NK-92 treated with Interleukin-12 subunit alpha and Interleukin-12 subunit beta, amount 100 ng/mL, for 24 hours (cell line): Measurements from ENCODE around the gene PWWP2B.

ENCODE experiments used
- DNase-seq: peaks from one replicate; lab custom pipeline; 2025; lab: John Stamatoyannopoulos, UW

PWWP2B gene

DNA sequence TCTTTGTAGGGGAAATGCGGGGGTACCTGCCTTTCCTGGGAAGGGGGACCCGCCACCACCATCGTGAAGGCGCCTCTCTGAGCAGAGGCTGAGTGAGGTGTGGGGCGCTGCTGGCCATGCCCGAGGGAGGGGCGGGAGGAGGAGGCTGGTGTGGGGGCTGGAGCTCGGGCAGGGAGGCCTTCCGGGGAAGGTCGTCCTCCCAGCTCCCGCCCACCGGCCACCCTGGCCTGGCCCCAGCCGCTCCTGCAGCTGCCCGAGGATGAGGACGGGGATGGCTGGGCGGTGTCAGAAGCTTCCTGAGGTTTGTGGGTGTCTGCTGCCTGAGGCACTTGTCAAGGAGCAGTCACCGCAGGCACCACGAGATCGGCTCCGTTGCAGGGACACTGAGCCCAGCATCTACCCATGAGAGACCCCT is 11.4 kb downstream of the PWWP2B start:
- no peak for DNase-seq

DNA sequence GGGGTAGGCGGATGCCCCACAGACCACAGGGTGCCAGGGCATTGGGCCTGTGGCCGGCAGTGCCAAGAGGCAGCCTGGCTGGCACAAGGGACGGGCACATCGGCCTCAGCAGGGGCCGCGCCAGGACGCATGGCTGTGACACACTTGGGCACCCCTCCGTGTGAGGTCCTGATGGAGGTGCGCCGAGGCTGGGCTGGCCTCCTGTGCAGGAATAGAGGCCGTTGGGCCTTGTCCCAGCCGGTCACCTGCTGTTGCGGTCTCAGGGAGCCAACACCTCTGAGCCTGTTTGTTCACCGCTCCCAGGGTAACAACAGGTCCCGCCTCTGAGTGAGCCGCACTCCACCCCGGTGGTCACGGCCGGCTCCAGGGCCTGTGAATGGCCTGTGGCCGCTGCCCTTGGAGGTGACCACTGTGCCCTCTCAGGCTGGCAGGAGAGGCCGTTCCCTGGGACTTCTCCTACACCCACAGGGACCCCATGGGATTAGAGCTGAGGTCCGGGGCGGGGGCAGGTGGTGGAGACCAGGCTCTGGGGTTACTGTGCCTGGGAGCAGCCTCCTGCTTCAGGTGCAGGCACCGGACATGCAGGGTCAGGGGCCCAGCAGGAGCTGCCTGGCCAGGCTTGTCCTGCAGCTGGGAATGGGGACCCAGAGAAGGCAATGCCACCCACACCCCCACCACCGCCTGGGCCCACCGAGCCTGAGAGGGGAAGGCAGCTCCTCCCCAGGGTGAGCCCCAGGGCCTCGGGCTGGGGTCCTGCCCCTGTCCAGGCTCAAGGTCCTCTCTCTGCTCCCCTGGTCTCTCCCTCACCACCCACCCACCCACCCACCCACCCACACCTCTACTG is 12.0 kb downstream of the PWWP2B start:
- no peak for DNase-seq

DNA sequence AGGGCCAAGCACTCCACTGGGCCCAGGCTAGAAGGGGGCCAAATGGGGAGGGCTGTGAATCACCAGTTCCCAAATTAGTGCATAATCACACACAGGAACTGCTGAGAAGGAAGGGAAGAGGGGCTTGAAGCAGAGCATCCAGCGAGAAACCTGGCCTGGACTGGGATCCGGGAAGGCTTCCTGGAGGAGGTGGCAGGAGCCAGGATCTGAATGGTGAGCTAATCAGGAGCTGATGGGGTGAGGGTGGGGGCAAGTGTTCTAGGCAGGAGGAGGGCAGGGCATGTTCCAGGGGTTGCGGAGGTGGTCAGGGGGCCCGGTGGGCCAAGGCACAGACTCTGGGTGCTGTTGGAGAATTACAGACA is 12.6 kb downstream of the PWWP2B start:
- no peak for DNase-seq

DNA sequence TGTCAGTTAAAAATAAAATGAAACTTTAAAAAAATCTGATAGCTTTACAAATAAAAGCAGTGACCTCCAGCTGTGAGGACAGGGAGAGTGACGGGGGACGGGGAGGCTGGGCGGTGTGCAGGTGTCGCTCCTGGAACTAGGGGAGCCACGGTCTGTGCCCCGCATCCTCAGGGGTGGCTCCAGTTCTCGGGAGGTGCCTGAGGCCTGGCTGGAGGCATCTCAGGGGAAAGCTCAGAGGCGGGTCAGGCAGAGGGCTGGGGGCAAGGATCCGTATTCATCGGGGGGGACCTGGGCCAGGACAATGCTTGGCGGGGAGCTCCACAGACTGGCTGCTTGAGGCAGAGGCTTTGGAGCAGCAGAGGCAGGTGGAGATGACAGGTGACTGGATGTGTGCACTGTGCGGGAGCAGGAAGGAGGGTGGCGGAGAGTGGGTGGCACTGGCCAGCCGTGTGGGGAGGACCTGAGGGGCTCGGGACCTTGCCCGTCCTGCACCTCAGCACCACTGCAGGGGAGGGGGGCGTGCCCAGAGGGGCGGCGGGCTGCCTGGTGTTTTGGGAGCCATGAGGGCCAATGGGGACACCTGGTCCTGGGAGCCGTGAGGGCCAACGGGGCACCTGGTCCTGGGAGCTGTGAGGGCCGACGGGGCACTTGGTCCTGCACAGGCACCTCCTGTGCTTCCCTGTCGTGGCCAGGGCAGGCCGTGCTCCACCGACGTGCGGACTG is 13.2 kb downstream of the PWWP2B start:
- DNase-seq, result no peak

DNA sequence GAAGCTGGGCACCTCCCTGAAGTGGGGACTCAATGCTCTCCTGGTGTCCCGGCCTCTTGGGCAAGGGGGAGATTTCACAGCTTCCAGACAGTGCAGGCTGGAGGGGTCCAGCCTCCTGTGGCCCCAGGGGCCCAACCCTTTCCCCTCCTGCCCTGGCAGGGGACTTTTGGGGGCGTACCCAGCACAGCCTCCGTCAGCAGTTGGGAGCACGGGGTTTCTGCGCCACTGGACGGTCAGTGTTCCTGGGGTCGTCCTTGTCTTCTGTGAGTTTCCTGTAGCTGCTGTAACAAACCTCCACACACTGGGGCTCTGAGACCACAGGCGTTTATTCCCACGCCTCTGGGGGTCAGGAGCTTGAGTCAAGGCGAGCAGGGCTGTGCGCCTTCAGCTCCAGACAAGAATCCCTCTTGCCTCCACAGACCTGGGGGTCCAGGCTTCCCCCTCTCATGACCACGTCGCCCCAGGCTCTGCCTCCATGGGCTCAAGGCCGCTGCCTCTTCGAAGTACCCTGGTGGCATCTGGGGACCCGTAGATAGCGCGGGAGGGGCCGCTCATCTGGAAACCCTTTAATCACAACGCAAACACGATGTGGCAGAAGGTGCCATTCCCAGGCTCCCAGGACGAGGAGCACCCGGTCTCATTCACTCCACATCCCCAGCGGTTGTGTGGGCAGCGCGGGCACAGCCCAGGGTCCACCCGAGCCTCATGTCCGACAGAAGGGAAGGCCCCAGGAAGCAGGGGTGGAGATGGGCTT is 14.0 kb downstream of the PWWP2B start:
- DNase-seq, result no peak

DNA sequence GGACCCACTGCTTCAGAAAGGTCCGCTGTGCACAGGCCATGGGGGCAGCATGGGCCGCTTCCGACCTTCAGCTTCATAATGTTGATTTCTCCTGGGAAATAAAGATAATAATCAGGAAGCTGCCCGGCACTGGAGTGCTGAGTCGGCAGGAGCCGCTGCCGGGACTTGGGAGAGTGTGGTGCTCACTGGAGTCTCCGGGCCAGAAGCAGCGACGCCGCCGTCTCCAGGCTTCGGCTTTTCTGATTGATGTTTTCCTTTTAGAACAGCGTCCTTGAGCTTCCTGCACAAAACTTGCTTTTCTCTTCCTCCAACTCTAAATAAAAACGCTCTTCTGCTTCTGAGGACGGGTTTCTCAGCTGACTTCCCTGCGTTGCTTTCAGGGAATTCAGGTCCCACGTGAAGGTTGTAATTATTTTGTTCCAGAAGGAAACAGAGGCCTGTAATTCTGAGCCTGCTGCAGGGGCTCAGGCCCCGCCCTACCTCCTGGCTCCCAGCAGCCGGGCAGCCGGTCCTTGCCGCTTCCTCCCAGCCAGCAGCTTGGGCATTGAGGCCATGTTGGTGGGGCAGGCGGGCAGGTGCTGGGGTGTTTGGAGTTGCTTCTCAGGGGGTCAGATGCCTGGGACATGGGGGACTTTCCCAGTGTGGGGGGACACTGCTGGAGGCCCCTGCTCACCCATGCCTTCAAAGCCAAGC is 14.7 kb downstream of the PWWP2B start:
- DNase-seq, result no peak

DNA sequence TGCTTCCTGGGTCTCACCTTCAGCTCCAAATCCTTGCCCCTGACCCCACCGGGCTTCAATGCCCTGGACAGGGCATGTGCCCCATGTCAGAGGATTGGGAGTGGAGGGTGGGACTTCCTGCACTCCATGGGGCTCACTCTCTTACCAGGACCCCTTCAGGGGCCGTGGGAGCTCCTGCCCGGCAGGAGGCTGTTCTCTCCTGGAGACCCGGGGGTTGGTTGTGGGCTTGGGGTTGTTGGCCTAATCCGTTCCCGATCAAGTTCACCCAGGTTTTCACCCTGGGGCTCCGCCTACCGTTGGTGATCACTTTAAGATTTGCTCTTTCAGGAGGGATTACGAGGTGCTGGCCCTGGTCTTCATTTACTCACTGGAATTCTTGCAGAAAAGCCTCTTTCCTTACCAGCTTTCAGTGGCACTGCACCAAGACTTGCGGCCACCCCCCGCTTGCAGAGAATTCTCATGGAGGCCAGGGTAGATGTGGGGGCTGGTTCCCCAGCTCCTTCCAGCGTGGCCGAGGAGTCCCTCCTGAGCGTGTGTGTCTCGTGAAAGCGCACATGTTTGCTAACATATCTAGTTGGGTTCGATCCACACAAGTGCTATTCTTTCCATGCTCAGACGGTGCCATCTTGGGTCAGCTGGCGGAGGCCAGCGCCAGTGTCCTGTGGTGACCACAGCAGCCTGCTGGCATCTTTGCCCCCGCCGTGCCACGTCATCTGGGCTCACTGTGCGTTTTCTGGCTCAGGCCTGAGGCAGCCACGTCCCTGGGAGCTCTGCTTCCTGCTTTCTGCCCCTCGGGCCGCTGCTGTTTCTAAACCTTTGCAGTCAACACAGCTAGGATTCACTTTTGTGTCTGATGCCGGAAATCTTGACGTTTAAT is 15.6 kb downstream of the PWWP2B start:
- DNase-seq, result no peak

DNA sequence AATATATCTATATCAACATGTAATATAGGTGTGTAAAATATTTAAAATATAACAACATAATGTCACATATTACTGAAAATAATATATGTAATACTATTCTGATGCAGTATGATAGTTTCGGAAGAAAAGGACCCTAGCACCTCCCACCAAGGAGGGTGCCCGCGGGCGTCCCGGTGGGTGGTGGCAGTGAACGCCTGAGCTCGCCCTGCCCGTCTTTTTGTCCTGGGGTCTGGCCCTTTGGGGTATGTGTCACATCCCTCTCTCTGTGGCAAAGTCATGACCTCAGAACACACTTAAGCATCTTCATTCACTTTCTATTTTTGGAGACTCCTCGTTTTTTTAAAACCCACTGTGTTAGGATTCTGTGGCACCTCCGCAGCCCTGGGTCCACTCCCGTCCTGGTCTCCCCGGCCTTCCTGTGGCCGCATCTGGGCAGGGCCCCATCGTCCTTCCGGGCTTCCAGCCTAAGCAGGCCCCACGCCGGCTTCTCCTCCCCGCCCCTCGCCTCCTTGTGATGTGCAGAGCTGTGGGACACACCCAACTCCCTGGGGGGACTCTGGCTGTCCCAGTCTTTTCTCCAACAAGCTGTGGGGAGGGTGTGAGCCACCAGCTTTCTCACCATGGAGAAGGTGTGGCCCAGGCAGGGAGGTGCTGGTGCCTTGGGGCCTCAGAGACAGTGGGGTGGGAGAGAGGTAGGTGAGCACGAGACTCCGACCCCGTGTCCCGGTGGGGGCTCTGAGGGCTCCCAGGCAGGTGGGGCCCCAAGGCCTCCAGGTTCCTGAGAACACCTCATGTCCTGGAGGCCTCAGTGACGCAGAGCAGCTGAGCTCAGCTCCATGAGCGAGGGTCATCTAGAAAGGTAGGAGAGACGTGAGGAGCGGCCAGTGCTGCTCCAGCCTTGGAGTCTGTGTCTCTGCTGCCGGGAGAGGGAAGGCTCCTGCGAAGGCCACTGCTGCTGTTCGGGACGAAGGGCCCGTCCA is 16.5 kb downstream of the PWWP2B start:
- no peak for DNase-seq

DNA sequence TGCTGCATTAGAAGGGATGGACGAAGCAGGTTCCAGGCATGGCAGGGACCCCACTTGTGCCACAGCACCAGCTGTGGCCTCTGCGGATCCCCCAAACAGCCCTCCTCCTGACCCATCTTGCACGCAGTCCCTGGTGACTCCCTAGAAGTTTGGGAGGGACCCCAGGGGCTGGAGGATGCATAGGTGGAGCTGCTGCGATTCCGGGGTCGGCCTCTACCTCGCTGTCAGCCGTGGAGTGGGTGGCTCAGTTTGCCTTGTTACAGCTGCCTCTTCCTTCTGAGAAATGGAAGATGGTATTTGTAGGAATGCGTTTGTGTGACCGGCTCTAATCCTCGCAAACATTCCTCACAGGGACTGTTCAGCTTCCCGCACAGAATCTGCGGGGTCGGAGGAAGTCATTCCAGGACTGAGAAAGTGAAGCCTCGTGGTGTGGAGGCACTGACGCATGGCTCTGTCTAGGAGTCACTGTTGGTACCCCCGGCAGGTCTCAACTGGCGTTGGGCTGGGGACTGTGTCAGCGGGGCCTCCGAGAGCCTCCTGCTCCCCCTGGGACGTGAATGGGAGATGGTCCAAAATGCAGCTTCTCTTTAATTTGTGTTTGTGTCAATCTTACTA is 17.5 kb downstream of the PWWP2B start:
- DNase-seq, result no peak

DNA sequence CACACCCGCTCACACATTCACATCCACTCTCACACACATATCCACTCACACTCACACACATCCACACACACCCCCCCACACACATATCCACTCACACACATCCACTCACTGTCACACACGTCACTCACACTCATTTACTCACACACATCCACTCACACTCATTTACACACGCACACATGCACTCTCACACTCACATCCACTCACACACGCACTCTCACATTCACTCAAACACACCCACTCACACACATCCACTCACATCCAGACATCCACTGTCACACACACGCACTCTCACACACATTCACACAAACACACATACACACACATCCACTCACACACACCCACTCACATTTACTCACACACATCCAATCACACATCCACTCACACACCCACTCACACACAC is 18.3 kb downstream of the PWWP2B start:
- DNase-seq, result no peak

DNA sequence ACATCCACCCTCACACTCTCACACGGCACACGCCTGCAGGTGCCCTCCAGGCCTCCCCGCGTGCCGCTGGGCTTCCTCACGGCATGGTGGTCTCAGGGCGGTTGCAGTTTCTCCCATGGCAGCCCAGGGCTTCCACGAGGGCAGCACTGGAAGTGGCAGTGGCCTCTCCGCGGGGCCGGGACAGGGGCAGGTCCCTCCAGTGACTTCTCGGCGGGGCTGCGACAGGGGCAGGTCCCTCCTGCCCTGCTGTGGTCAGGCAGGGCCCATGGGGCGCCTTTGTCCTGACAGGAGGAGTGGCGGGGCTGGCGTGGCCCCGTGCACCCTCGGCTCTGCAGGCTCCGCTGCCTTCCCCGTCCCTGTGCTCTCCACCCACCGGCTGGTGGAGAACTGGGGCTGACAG is 19.0 kb downstream of the PWWP2B start:
- no peak for DNase-seq

DNA sequence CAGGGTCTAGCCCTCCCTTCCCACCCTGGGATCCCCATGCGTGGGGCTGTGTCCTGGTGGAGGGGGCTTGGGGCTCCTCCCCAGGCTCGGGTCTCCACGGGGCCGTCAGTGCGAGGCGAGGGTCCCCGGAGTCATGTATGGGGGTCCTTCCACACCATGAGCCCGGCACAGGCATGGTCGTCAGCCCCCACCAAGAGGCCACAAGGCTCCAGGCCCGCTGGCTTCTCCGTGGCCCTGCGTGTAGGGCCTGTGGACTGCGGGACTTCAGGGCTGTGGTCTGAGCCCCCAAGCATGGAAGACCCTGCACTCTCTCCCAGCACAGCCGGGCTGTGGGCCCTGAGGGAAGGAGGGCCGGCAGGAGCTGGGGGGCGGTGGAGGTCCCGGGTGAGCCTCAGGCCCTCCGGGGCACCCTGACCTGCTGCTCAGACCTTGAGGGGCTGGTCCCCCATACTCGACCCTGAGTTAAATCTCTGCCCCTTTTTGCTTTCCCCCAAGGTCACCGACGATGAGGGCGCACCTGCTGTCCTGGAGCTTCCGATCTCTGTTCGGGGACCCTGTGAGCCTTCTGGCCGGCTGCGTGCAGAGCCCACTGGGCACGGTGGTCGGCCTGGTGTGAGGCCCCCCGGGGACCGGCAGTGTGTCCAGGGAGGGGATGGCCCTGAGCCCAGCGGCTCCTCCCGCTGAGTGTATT is 19.7 kb downstream of the PWWP2B start:
- no peak for DNase-seq

DNA sequence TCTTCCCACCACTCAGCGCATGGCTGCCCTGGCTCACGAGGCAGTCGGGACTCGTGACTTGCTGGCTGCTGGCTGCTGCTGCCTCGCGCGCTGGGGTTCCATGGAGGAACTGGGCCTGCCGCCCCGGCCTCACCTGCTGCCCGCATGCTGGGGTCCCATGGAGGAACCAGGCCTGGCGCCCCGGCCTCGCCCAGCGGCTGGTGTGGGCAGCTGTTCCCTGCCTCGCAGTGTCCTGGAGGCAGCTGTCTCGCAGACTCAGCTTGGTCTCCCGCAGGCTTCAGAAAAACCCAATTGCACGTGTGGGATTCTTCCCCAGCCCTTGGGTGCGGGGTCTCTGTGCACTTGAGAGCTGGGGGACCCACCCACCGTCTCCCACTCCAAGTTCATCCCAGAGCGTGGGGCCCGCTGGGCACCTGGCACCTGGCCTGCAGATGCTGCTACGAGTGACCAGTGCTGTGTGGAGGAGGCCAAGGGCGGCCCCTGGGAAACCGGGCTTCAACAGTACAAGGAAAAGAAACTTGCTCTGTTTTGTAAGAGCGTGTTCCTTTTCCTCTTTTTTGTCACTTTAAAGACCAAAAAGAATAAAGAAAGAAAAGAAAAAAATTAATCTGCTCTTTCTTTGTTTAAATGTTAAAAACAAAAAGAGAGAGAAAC is 20.4 kb downstream of the PWWP2B start:
- no peak for DNase-seq

DNA sequence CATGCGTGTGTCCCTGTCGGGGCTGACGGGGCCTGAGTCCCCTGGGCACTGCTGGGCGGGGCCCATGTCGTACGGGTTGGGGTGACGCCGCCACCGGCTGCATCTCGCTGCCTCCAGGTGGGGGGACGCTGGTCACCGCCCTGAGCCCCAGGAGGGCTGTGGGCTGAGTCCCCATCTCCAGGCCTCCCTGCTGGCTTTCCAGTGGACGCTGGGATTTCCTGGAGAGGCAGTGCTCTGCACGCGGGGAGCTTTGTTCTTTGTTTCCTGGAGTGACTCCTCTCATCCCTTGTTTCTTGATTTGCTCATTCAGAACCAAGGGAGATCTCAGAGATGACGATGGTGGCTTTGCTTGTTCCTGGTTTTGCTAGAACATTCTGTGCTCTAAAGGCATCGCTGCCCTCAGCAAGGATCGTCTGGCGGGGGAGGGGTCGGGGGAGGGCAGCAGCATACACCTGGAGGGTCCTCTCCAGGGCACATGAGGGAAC is 21.0 kb downstream of the PWWP2B start:
- no peak for DNase-seq

DNA sequence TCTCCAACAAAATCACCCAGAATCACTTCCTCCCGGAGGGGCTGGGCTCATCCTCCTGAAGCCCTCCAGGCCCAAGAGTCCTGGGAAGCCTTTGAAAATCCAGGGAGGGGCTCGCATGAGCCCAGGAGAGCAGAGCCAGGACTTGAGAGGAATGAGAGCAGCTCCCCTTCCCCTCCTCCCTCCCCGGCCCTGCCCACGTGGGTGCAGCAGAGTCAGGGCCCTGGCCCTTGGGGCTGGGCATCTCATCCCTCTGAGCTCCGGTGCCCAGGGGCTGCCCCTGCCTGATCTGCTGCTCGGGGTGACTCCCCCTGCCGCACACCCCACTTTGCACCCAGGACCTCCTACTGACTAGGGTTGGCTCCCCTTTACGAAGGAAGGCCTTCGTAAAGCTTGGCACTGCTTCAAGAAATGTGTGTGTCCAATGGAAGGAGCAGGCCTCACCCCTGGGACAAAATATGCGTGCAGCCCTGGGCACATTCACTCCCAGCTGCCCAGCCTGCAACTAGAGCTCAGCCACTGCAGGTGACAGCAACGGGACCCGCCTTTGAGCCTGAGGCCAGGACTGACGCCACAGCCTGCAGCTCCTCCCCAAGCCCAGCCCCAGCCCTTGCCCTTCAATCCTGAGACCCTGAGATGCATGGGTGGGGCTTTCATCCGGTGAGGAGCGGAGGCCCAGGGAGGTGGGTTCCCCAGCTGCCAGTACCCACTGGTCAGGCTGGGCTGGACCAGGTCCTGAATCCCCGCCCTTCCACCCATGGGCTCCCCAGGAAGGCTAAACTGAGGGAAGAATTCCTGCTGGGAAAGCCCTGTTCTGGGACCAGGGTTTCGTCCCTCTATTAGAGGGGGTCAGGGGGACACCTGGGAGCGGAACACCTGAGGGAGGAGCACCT is 21.8 kb downstream of the PWWP2B start:
- no peak for DNase-seq

DNA sequence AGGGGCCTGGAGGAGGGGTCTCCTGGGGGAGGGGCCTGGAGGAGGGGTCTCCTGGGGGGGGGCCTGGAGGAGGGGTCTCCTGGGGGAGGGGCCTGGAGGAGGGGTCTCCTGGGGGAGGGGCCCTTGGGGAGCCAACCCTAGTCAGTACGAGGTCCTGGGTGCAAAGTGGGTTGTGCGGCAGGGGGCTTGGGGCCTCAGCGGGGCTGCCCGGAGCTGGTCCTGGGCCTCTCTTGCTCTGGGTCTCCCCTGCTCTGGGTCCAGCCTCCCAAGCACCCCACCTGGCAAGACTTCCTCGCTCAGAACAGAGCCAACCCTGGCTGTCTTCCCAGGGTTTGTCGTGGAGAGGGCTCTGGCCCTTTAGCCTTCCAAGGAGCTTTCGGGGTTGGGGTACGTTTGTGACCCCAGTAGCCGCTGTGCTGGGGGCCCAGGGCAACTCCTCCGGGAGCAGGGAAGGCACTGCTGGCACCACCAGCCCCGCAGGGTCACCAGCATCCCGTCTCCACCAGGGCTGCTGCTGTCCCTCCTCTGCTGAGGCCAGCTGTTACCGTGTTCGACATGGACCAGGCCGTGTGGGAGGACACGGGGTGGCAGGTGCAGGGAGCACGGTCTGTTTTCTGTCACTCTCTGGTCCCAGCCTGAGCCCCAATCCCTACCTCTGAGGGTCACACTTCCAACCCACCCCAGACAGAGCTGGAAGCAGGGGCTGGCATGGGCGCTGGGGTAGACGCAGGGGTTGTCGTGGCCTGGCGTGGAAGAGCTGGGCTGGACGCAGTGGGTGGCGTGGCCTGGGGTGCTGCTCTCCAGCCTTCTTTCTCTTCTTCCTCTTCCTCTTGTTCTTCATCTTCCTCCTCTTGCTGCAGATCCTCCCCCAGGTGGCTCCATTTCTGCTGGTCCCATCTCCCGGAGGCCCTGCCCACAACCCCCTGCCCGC is 22.8 kb downstream of the PWWP2B start:
- no peak for DNase-seq
